ENCODE measurements around the gene IPO13.
A peak's percentile ranks its signal among the peaks of the same experiment; 100 is the strongest.

The IPO13 gene

GRCh38 chr1:43944860-43945259, 1.9 kb upstream of the IPO13 start:
- in situ Hi-C loops (cut with MboI; ENCODE audit: low pct_unique_long_range_greater_than_20kb, low sequenced_read_pairs) = no loop called here

GRCh38 chr1:43945674-43946235, 995 bp upstream of the IPO13 start:
- in situ Hi-C loops (cut with MboI; ENCODE audit: low pct_unique_long_range_greater_than_20kb, low sequenced_read_pairs) = no loop called here
- peak; percentile 7 for DNase-seq

More at GRCh38 chr1:43944860-43945259, 1.9 kb upstream of the IPO13 start:
- no peak for DNase-seq

GRCh38 chr1:43947061-43947873, 517 bp downstream of the IPO13 start:
- no peak for DNase-seq
- in situ Hi-C loops (cut with MboI; ENCODE audit: low pct_unique_long_range_greater_than_20kb, low sequenced_read_pairs) = no loop called here

- in situ Hi-C loops (cut with MboI; ENCODE audit: low pct_unique_long_range_greater_than_20kb, low sequenced_read_pairs) = no loop called here
- peak; percentile 7 for DNase-seq
Measured at GRCh38 chr1:43947874-43948437, 1.2 kb downstream of the IPO13 start.

GRCh38 chr1:43949678-43950077, 2.9 kb downstream of the IPO13 start:
- in situ Hi-C loops (cut with MboI; ENCODE audit: low pct_unique_long_range_greater_than_20kb, low sequenced_read_pairs) = no loop called here
- no peak for DNase-seq

GRCh38 chr1:43951021-43951985, 4.6 kb downstream of the IPO13 start:
- in situ Hi-C loops (cut with MboI; ENCODE audit: low pct_unique_long_range_greater_than_20kb, low sequenced_read_pairs) = no loop called here
- DNase-seq = no peak

- in situ Hi-C loops (cut with MboI; ENCODE audit: low pct_unique_long_range_greater_than_20kb, low sequenced_read_pairs) = no loop called here
- DNase-seq = no peak
Measured at GRCh38 chr1:43952731-43953346, 6.1 kb downstream of the IPO13 start.

GRCh38 chr1:43953361-43953760, 6.6 kb downstream of the IPO13 start:
- in situ Hi-C loops (cut with MboI; ENCODE audit: low pct_unique_long_range_greater_than_20kb, low sequenced_read_pairs) = no loop called here

GRCh38 chr1:43954036-43954435, 7.3 kb downstream of the IPO13 start:
- in situ Hi-C loops (cut with MboI; ENCODE audit: low pct_unique_long_range_greater_than_20kb, low sequenced_read_pairs) = no loop called here

More at GRCh38 chr1:43953361-43953760, 6.6 kb downstream of the IPO13 start:
- no peak for DNase-seq

GRCh38 chr1:43956234-43956633, 9.5 kb downstream of the IPO13 start:
- in situ Hi-C loops (cut with MboI; ENCODE audit: low pct_unique_long_range_greater_than_20kb, low sequenced_read_pairs) = no loop called here
- DNase-seq = no peak

More at GRCh38 chr1:43954036-43954435, 7.3 kb downstream of the IPO13 start:
- DNase-seq = no peak

GRCh38 chr1:43957407-43958040, 10.8 kb downstream of the IPO13 start:
- in situ Hi-C loops (cut with MboI; ENCODE audit: low pct_unique_long_range_greater_than_20kb, low sequenced_read_pairs) = no loop called here
- no peak for DNase-seq

GRCh38 chr1:43958351-43959255, 11.9 kb downstream of the IPO13 start:
- no peak for DNase-seq
- in situ Hi-C loops (cut with MboI; ENCODE audit: low pct_unique_long_range_greater_than_20kb, low sequenced_read_pairs) = no loop called here

- no peak for DNase-seq
- in situ Hi-C loops (cut with MboI; ENCODE audit: low pct_unique_long_range_greater_than_20kb, low sequenced_read_pairs) = no loop called here
Measured at GRCh38 chr1:43960798-43961197, 14.0 kb downstream of the IPO13 start.

- no peak for DNase-seq
- in situ Hi-C loops (cut with MboI; ENCODE audit: low pct_unique_long_range_greater_than_20kb, low sequenced_read_pairs) = no loop called here
Measured at GRCh38 chr1:43961692-43962091, 14.9 kb downstream of the IPO13 start.

- in situ Hi-C loops (cut with MboI; ENCODE audit: low pct_unique_long_range_greater_than_20kb, low sequenced_read_pairs) = no loop called here
- DNase-seq = no peak
Measured at GRCh38 chr1:43962324-43962723, 15.6 kb downstream of the IPO13 start.

- in situ Hi-C loops (cut with MboI; ENCODE audit: low pct_unique_long_range_greater_than_20kb, low sequenced_read_pairs) = no loop called here
- DNase-seq = no peak
Measured at GRCh38 chr1:43963006-43963405, 16.3 kb downstream of the IPO13 start.

- in situ Hi-C loops (cut with MboI; ENCODE audit: low pct_unique_long_range_greater_than_20kb, low sequenced_read_pairs) = no loop called here
- DNase-seq = no peak
Measured at GRCh38 chr1:43963890-43964289, 17.1 kb downstream of the IPO13 start.

GRCh38 chr1:43965316-43965715, 18.6 kb downstream of the IPO13 start:
- DNase-seq = no peak
- in situ Hi-C loops (cut with MboI; ENCODE audit: low pct_unique_long_range_greater_than_20kb, low sequenced_read_pairs) = no loop called here

Data from KBM-7 (cell line).